Eye (tissue), 1 donor: Measurements from ENCODE around the gene RNU5D-1.
A peak's percentile ranks its signal among the peaks of the same experiment; 100 is the strongest.
"Not testable (repeated sequence)": the region's sequence is repeated elsewhere in the genome, so short reads cannot be mapped to it uniquely, and the experiment has no call there.

Source experiments
- DNase-seq: peaks from one replicate; pipeline ENCODE4 v3.0.0-alpha.2; 2015

The RNU5D-1 gene

DNA sequence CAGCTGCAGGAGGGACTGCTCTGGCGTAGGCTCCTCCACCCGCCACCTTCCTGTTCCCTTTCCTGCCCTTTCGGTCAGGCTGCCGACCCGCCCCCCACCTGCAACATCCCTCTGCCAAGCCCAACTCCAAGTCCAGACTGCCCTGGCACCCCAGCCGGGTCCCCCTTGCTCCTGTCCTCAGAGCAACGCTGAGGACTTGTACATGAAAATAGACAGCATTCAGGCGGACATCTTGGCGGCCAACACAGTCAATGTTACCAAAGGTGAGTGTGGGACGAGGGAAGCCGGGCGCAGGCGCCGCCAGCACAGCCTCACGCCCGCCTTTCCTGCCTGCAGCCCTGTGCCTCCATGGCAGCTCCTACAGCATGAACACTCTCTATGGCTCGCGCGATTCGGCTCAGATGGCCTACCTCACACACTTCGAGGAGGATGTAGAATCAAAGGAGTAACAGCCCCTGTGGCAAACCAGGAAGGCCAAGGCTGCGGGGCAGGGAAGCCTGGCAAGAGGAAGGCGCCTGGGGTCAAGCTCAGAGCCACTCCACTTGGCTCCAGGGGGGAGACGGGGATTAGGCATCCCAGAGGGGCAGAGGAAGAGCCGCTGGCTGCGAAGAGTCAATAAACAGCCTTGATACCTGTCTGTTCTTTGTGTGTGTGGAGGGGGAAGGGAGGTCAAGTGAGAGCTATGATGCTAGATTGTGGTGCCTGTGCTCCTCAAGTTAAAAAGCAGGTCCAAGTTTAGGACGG is 5.8 kb downstream of the RNU5D-1 start:
- no peak for DNase-seq

DNA sequence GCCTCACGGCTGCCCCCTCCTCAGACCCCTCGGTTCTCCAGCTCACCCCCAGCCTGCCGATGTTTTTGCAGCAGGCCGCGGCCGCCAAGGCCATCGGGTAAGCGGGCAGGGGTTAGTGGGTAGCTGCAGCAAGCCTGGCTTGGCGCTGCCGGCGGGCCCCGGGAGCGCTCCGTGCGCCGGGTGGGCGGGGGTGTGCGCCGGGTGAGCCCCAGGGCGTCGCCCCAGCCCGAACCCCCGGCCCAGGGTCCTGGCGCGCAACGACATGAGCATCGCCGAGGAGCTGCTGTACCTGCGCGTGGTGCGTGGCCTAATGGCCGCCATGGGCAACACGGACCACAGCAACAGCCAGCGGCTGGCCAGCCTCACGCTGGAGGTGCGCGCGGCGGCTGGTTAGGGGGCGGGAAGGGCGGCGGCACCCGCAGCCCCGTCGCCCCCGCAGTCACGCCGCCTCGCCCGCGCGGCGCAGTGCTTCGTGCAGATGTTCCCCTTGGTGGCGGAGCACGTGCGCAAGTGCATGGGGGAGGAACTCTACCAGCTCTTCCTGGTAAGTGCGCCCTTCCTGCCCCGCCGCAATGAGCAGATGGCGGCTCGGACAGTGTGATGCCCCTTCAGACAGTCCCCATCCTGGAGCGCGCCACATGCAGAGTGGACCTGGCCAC is 6.5 kb downstream of the RNU5D-1 start:
- no peak for DNase-seq

DNA sequence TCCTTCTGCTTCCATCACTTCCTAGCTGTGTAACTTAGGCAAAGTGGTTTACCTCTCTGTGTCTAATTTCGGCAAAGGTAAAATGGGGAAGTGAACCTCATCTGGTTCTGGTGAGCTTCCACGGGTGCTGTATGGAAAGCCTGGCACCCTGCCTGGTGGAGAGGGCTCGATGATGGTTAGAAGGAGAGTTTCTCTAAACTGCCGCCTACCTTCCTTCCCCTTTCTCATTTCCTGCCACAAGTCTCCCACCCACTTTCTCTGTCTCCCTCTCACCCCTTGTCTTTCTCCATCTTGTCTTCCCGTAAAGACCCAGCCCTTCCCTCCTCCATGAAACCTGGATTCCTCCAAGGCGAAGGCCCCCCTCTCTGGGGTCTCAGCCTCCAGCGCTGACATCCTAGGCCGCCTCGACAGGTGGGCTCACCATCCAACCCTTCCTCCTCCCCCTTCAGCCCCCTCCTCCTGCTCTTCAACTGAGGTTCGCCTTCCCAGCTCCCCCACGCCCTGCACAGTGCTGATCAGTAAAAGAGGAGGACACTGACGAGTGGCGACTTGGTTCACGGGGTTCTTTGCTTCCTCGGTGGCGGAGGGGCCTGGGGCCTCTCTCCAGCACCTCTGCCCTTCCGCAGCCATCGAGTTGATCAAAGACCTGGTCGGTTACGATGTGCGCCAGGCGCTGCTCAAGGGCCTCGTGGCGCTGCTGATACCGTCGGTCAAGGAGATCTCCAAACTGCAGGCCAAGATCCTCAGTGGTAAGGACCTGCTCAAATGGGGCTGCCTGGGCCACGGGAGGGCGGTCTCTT is 7.3 kb downstream of the RNU5D-1 start:
- DNase-seq: no peak

DNA sequence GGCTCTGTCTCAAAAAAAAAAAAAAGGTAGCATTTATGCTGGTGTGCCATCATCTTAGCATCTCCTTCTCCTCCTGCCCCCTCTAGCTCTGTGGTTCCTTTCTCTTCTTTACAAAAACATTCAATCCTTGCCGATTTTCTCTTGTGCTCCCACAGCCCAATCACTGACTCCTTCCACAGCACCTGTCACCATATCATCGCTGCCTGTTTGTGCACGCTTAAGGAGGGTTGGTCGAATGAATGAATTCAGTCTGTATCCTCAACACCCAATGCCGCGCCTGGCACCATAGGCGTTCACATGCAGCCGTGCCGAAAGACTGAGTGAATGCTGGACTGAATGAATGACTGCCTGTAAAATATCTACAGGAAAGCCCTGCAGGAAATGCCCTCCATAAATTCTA is 7.9 kb downstream of the RNU5D-1 start:
- DNase-seq: no peak

DNA sequence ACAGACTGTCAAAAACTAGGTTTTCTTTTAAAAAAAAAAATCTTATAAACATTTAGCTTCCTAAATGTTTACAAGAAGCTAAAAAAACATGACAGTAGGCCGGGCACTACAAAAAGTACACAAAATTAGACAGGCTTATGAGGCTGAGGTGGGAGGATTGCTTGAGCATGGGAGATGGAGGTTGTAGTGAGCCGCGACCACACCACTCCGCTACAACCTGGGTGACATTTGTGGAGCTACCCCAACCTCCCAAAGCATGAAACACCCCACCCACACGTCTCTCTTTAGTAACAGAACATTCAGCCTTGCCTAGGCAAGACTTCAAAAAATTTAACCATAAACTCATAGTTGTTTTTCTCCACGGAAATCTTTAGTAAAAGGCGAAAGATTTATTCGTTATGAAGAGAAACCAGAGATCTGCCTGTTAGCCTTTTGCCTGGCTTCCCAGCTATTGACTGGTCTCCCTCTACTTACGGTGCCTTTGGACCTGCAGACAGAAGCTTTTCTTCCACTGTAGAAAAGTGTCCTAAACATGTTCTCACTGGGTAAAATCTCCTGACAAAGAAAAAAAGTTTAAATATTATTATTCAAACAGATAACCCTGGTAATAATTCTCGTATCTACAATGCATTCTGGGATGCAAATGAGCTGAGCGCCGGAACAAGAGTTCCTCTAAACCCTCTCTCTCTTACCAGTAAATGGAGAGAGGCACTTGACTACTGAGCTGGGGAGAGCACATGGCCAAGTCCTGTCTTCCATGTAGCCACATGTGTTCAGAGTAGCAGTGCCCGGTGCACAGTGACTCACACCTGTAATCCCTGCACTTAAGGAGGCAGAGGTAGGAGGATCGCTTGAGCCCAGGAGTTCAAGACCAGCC is 9.2 kb downstream of the RNU5D-1 start:
- peak; percentile 32 for DNase-seq

DNA sequence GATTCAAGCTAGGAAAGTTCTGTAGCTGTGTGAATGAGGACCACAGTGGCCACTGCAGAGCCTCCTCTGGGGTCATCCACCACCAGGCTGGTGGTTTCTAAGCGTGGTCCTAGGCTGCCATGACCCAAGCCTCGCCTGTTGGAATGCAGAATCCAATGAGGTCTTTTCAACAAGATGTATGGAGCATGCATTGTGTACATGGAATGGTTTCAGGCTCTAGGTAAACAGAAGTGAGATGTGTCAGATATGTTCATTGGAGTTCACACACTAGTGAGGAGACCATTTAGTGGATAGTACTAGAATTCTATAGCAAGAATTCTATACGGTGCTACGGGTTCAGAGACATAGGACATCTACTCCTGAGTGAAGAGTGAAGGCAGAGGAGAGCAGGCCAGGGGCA is 10.7 kb downstream of the RNU5D-1 start:
- DNase-seq: no peak

DNA sequence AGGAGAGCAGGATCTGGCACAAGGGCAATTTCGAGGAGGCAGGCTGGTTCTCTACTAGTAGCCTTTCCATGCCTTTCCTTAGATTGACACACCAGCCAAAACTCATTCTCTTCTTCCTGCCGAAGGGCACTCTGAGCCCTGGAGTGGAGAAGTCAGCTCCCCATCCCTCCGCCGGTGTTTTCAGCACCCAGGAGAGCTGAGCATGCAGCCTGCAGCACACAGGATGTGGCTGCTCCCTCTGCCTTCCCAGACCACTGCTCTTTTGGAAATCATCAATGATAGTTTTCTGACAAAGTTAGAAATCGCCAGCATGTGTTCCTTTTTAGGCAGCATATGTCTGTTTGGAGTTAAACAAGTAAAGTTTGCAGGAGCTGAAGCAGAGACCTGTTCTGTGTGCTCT is 11.7 kb downstream of the RNU5D-1 start:
- DNase-seq: no peak

DNA sequence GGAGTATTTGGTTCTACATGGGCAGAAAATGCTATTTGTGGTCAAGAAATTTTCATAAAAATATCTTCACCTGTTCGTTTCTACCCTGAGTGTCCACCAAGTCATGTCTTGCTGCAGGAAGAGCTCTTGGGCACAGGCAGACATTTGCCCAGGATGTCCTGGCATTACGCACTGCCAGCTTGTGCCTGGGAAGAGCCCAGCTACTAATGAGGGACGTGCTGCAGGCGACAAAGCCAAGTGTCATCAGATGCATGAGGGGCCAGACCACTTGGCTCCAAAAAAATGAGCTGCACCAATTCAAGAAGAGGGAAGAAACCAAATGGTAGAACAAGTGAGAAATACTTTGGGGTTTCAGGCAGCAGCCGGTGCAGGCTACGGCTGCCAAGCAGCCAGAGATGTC is 12.9 kb downstream of the RNU5D-1 start:
- no peak for DNase-seq

DNA sequence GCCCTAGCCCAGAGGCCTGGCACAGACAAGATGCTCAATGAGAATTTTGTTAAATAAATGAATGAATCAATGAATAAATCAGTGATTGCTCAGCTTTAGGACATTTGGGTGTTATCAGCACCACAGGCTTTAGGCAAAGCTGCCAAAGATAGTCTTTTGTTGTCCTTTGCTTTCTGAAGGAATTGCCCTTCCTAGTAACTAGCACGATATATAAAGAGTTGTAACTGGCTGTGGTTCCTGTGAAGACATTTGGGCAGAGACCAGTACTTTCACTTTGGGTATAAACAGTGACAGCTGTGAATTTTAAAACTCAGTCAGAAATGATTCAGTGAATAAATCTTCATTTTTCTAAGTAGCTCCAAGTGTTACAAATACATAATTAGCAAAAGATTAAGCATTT is 13.3 kb downstream of the RNU5D-1 start:
- DNase-seq: no peak

DNA sequence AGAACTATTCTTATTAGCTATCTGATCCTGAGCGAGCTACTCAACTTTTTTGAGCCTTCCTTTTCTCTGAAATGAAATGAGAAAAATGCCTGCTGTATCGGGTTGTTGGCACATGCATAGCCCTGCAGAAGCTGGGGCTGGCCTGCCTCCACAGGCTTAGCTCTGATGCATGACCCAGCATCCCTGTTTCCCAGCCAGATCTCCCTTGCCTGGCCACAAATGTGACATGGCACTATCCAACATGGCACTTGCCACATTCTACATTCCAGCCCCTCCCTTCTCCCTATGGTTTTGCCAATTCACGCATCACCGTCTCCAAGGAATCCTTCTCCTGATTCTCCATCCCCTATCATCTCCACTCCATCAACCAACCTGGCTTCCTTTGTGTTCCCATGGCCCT is 13.8 kb downstream of the RNU5D-1 start:
- DNase-seq: no peak

DNA sequence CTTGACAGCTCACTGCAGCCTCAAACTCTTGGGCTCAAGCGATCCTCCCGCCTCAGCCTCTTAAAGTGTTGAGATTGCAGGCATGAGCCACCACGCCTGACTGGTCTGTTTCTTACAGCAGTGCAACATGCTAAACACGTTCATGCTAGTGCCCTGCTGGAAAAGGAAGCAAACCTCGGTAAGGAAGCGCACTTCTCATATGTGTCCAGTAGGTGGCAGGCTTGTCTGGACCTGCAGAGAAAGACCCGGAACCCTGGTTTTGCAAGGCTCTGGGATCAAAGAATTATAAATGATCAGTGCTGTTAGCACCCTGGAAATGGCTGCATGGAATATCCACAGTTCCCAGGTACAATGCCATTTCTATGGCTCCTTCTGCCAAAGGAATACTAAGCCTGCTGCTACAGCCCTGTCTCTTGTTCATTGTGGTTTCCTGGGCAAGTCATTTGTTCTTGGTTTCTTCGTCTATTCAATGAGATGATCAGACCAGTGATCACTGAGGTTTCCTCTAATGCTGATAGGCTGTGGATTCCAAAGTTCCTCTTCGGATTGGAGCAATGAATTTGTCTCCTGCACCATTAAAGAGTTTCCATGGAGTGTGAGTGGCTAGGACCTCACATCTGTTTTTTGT is 15.9 kb downstream of the RNU5D-1 start:
- peak; percentile 89 for DNase-seq

DNA sequence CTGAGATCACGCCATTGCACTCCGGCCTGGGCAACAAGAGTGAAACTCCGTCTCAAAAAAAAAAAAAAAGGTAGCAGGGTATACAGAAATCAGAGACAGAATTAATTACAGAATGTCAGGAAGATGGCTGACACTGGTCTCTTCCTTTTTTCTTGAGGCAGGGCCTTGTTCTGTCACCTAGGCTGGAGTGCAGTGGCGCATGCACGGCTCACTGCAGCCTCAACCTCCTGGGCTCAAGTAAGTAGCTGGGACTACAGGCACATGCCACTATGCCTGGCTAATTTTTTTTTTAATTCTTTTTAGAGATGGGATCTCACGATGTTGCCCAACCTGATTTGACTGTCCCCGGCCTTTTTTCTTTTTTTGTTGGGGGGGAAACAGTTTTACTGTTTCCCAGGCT is 16.4 kb downstream of the RNU5D-1 start:
- no peak for DNase-seq

DNA sequence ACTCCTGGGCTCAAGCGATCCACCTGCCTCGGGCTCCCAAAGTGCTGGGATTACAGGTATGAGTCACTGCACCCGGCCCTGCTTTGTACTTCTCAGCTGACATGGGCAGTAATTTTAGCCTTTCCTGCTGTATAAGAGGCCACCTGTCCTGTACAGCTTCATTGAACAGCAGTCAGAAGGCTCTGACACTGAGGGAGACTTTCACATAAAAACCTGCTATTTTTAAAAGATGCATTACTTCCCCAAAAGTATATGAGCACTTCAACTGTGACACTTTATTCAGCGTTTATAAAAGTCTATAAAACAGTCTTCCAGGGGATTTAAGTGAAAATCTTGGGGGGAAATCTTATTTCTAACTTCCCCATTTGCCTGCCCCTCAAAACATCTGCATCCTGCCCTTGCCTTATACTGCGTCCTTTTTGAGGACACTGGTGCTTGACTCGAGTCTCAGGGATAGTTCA is 17.6 kb downstream of the RNU5D-1 start:
- DNase-seq: no peak

DNA sequence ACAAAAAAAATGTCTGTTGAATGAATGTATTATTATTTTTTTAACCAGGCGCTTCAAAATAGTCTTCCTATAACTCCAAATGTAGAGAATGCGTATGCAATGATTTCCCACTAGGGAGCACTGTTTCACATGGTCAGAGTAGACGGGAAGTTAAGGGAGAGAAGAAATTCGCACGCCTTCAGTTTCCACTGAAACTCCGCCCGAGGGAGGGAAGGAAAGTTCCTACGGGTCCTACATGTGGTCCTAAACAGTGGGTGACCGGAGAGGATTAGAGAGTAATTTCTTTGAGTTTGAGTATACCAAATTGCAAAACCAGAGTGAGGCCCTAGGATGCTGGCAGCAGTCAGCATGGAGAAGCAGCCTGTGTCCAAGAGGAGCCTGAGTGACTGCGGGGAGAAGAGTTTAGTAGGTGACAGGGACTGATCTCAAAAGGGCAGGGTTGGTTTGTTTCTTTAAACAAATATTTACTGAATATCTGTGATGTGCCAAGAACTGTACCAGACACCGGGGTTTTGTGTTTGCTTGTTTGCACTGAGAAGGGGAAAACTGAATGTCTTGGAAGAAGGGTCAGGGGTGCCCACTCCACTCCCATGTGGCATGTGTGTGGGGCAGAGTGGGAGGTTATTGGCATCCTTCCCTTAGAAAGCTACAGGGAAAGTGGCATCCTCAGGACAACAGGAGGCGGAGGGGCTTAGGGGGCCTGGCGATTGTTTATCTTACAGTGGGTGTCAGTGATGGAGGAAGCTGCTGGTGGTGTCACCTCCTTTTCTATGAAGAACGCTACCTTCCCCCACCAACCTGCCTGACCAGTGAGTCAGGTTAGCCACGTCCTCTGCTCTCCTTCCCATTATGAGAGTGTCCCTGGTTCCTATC is 22.8 kb downstream of the RNU5D-1 start:
- peak; percentile 38 for DNase-seq

DNA sequence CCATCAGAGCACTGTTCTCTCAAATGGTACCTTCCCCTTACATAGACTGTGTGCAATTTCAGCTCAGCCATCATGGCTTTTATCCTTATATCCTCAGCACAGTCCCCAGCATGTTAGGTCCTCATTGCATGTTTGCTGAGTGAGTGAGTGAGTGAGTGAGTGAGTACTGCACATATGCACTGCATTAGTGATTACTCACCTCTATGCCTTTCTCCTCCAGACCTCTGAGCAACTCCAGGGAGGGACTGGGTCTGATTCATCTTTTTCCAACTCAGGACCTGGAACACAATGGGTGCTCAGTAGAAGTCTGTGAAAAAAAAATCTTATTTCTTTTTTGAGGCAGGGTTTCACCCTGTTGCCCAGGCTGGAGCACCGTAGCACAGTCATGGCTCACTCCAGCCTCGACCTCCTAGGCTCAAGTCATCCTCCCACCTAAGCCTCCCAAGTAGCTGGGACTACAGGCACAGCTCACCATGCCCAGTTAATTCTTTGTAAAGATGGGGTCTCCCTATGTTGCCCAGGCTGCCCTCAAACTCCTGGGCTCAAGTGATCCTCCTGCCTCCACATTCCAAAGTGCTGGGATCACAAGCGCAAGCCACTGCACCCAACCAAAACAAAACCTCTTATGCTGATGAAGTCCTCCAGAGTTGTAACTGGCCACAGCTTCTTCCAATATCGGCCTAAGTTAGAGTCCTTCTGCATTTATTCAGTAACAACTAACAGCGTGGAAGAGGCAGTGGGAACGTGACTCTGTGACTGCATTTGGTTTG is 23.7 kb downstream of the RNU5D-1 start:
- no peak for DNase-seq

DNA sequence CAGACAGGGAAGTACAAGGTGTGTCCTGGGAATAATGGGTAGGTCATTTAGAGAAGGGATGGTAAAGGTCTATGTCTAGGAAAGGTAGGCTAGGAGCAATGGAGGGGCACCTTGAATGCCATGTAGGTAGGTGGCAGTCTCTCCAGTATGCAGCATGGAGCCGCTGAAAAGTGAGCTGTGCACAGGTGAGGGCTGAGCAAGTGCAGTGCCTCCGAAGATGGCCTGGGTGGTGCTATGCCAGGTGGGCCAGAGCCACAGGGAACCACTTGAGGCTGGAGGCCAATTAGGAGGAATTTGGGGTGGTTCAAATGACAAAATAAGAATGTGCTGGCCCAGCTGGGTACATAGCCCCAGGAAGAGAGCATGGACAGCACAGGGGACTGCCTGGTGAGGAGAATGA is 25.0 kb downstream of the RNU5D-1 start:
- no peak for DNase-seq

DNA sequence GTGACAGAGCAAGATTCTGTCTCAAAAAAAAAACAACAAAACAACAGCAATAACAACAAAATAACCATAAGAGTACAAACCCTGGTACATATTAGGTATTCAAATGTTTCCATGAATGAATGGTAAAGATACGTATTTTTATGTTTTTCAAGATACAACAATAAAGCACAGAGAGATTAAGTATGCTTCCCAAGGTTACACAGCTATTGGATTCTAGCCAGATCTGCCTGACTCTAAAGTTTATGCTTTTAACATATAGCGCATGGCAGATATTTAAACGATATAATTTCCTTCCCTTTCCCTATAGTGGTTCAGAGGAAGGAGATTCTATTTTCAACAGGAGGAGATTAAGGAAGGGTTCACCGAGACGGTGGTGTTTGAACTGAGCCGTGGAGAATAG is 25.5 kb downstream of the RNU5D-1 start:
- DNase-seq: no peak

DNA sequence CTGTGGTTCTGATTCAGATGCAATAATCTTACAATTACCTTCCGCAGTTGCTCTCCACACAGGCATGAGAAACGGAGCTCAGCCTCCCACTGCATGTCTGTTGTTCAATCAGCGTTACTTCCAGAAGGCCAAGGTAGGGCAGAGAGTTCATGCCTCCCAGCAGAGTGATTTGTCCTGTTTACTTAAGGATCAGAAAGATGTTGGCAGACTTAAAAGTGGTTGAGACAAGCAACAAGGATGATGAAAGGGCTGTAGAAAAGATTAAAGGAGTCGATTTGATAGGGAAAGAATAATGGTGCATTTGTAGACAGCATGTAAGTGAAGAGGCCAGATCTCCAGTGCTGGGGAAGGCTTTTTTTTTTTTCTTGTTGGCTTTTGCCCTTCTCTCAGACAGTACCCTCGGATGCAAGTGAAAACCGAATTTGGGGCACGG is 29.8 kb downstream of the RNU5D-1 start:
- DNase-seq: no peak

DNA sequence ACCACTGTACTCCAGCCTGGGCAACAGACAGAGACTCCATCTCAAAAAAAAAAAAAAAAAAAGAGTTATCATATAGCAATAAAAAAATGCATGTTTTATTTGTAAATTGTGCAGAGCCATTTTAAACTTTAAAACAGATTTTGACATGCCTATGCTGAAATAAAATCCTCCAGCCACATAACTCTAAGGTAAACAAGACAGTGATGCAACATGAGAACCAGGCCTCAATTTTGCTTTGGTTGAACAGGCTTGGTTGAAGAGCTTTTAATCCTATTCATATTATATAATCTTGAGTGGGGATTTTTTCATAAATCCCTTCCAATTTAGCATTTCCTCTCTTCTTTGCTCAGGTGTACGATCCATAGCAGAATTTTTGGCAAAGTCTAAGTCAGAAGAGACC is 30.4 kb downstream of the RNU5D-1 start:
- no peak for DNase-seq

DNA sequence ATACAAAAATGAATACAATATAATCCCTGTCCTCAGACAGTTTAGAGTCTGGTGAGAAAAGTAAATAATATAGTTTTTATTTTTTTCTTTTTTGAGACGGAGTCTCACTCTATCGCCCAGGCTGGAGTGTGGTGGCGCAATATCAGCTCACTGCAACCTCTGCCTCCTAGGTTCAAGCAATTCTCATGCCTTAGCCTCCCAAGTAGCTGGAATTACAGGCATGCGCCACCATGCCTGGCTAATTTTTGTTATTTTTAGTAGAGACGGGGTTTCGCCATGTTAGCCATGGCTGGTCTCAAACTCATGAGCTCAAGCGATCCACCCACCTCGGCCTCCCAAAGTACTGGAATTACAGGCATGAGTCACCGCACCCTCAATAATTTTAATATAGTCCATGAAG is 31.6 kb downstream of the RNU5D-1 start:
- not testable (repeated sequence) for DNase-seq
